B cell (primary cell): ENCODE results near the gene JMJD8. TPM values are rescaled to one million over a fixed set of nuclear protein-coding genes. Genes with fewer than 3 reads are reported as not detected.

ENCODE experiments used
- ATAC-seq: fragments of 200-7000 bp; cut with Tn5 transposase; one replicate; pipeline ENCODE4 v1.10.0; 2021; ENCODE audit warnings: low read depth, mild to moderate bottlenecking, moderate number of reproducible peaks, moderate library complexity
- CTCF ChIA-PET: fragments of 350-600 bp; sonication (Branson Sonifier 250); formaldehyde crosslinking; loops from one replicate; lab custom pipeline; 2021; ENCODE audit warnings: antibody characterized with exemption, inconsistent platforms; lab: Charles Lee
- POLR2A ChIA-PET: fragments of 350-600 bp; sonication (Branson Sonifier 250); formaldehyde crosslinking; loops from one replicate; lab custom pipeline; 2021; ENCODE audit warnings: antibody characterized with exemption; lab: Charles Lee
- DNase-seq: peaks from one replicate; pipeline ENCODE4 v3.0.0; 2013
- H2AFZ ChIP-seq: 2 replicates; pipeline ENCODE4 v1.6.1; 2012; ENCODE audit warnings: mild to moderate bottlenecking, low read depth, low read length; ENCODE audit not compliant: insufficient read depth, poor library complexity, severe bottlenecking
- H3K27ac ChIP-seq, 2 donors: 1 replicate in 1 of 2; 2 replicates in 1 of 2; pipeline ENCODE4 v1.5.1; 2012 to 2013; ENCODE audit warnings: low read length in 2 of 2, mild to moderate bottlenecking in 2 of 2, moderate library complexity in 1 of 2
- H3K27me3 ChIP-seq, 4 experiments: fragments of 200-600 bp in 1 of 4; sonication (generic) in 1 of 4; replicated peaks in 1 of 4; 1 replicate in 2 of 4; 2 replicates in 2 of 4; pipeline versions ENCODE4 v1.6.1 to v1.7.0; 2013 to 2016; ENCODE audit warnings: low read length in 3 of 4, mild to moderate bottlenecking in 2 of 4, mixed read lengths in 1 of 4, moderate library complexity in 1 of 4; ENCODE audit not compliant: insufficient read depth in 4 of 4, control insufficient read depth in 3 of 4; ENCODE audit errors: control extremely low read depth in 1 of 4
- H3K36me3 ChIP-seq, 2 experiments: replicated peaks in 1 of 2; 1 replicate in 1 of 2; 2 replicates in 1 of 2; pipeline versions ENCODE4 v1.6.1 to v1.7.1; 2013; ENCODE audit warnings: low read length in 1 of 2; ENCODE audit not compliant: insufficient read depth in 2 of 2, control insufficient read depth in 1 of 2; ENCODE audit errors: control extremely low read depth in 1 of 2, extremely low read depth in 1 of 2
- H3K4me1 ChIP-seq, 2 donors: fragments of 200-600 bp in 1 of 2; sonication (generic) in 1 of 2; 1 replicate in 1 of 2; 2 replicates in 1 of 2; pipeline versions ENCODE4 v1.5.1 to v1.6.1; 2013 to 2017; ENCODE audit warnings: low read length in 2 of 2; ENCODE audit not compliant: control insufficient read depth in 2 of 2, insufficient read depth in 2 of 2
- H3K4me2 ChIP-seq: replicated peaks from 2 replicates; pipeline ENCODE3; 2012; ENCODE audit warnings: mild to moderate bottlenecking, low read depth, low read length; ENCODE audit not compliant: poor library complexity, severe bottlenecking
- H3K4me3 ChIP-seq, 5 experiments: fragments of 200-600 bp in 1 of 5; sonication (generic) in 1 of 5; 1 replicate in 3 of 5; 2 replicates in 2 of 5; pipeline versions ENCODE4 v1.5.1 to v1.7.0; 2011 to 2016; ENCODE audit warnings: low read length in 4 of 5, mild to moderate bottlenecking in 4 of 5, low read depth in 2 of 5, control low read depth in 1 of 5, moderate library complexity in 1 of 5; ENCODE audit not compliant: insufficient read depth in 1 of 5; ENCODE audit errors: control extremely low read depth in 1 of 5, extremely low read depth in 1 of 5
- H3K79me2 ChIP-seq: fragments of 200-600 bp; sonication (generic); one replicate; pipeline ENCODE4 v1.6.0; 2016; ENCODE audit warnings: low read length; ENCODE audit not compliant: control insufficient read depth, insufficient read depth
- H3K9ac ChIP-seq: fragments of 200-600 bp; sonication (generic); 2 replicates; pipeline ENCODE4 v1.6.1; 2017; ENCODE audit warnings: mild to moderate bottlenecking, low read length, moderate library complexity
- H3K9me3 ChIP-seq, 3 donors: one replicate each; pipeline versions ENCODE4 v1.6.1 to v1.7.1; 2013; ENCODE audit warnings: low read length in 2 of 3; ENCODE audit not compliant: control insufficient read depth in 2 of 3, insufficient read depth in 1 of 3; ENCODE audit errors: control extremely low read depth in 1 of 3
- H4K20me1 ChIP-seq: 2 replicates; pipeline ENCODE4 v1.6.0; 2012; ENCODE audit warnings: mild to moderate bottlenecking, low read length; ENCODE audit not compliant: insufficient read depth, control insufficient read depth, poor library complexity, severe bottlenecking
- H3K27ac Mint-ChIP-seq: one replicate; pipeline ENCODE4 v1.8.0; 2021; ENCODE audit warnings: mixed read lengths
- H3K27me3 Mint-ChIP-seq: one replicate; pipeline ENCODE4 v1.8.0; 2021; ENCODE audit warnings: mixed read lengths
- H3K4me1 Mint-ChIP-seq: one replicate; pipeline ENCODE4 v1.8.0; 2021; ENCODE audit warnings: mixed read lengths
- H3K4me3 Mint-ChIP-seq: one replicate; pipeline ENCODE4 v1.8.0; 2021; ENCODE audit warnings: mixed read lengths
- H3K9me3 Mint-ChIP-seq: one replicate; pipeline ENCODE4 v1.8.0; 2022; ENCODE audit warnings: mixed read lengths; ENCODE audit not compliant: insufficient read depth
- CTCF ChIP-seq: fragments of 200-600 bp; IDR thresholded peaks from one replicate; pipeline ENCODE4 v1.8.0; 2022; ENCODE audit warnings: antibody characterized with exemption, mild to moderate bottlenecking
- EZH2 ChIP-seq: IDR thresholded peaks from 2 replicates; pipeline ENCODE4 v1.6.1; 2012; ENCODE audit warnings: borderline replicate concordance, low read depth, mild to moderate bottlenecking, moderate library complexity, low read length; ENCODE audit not compliant: insufficient read depth, poor library complexity, severe bottlenecking
- WGBS: methylation state at CpG from one replicate; pipeline ENCODE4 v1.1.5; 2013; ENCODE audit warnings: missing lambda C conversion rate; ENCODE audit not compliant: insufficient coverage; 5-methylcytosine and 5-hydroxymethylcytosine counted together
- intact Hi-C: fragments of 100-400 bp; cut with micrococcal nuclease; formaldehyde crosslinking; loops from one replicate; pipeline ENCODE4 v1.10.0; 2022
- polyA plus RNA-seq: library from polyadenylated mRNA; depleted of rRNA; stranded (reverse); fragments of >200 nt; gene quantifications from 2 replicates; pipeline ENCODE4 v1.2.3, GENCODE V29; 2012
- total RNA-seq, 2 donors: library from RNA; stranded (reverse); fragments of 120-200 nt in 1 of 2; gene quantifications; 1 replicate in 1 of 2; 2 replicates in 1 of 2; pipeline versions ENCODE4 v1.2.3 to v1.2.4, GENCODE V29; 2013 to 2022

The JMJD8 gene
- total and polyA plus RNA-seq, 2 donors (not counting 1 experiment from before 2014, with no cell fraction given), result 46.3 to 69.3 TPM

GRCh38 chr16:662095-662494 lies 22.0 kb downstream of the JMJD8 start:
- Mint-ChIP-seq H3K4me3 (no peak overlapping the region), H3K27ac (no peak overlapping the region), H3K9me3 (no peaks in the 10 kb centered on the region), H3K27me3 (no peaks in the 10 kb centered on the region), H3K4me1 (peaks cover 10% of the 10 kb centered on the region)
- H3K4me1 ChIP-seq, result peaks cover 11 to 23% of the 10 kb centered on the region in 2 donors
- intact Hi-C loops, result no loop called here
- no peaks in the 10 kb centered on the region for H3K79me2 ChIP-seq
- H3K4me3 ChIP-seq, result no peak overlapping the region
- no peaks in the 10 kb centered on the region for H3K27me3 ChIP-seq
- H3K4me2 ChIP-seq, result no peak overlapping the region
- DNase-seq (no peak), ATAC-seq (no peak)
- H3K9me3 ChIP-seq, result no peaks in the 10 kb centered on the region
- no peak overlapping the region for H2AFZ ChIP-seq
- H3K27ac ChIP-seq, result no peak overlapping the region
- CTCF ChIA-PET, result interaction anchor here (1.1 to 1.2 kb wide), 2 partner anchors 11 to 26 kb away, joined by 3 to 5 read pairs; partner anchors contain the start of gene METTL26
- TF ChIP-seq CTCF (no peak), EZH2 (no peak)
- no peak overlapping the region for H3K9ac ChIP-seq
- POLR2A ChIA-PET, result no interaction called here
- no peaks in the 10 kb centered on the region for H3K36me3 ChIP-seq
- no peaks in the 10 kb centered on the region for H4K20me1 ChIP-seq
- WGBS, result 96% methylated on average over 19 of the region's 19 CpGs

GRCh38 chr16:661184-661821 lies 22.8 kb downstream of the JMJD8 start:
- no peaks in the 10 kb centered on the region for H4K20me1 ChIP-seq
- H3K9me3 ChIP-seq, result no peaks in the 10 kb centered on the region
- ATAC-seq, result no peak
- intact Hi-C loops, result loop anchor here (2.0 kb wide), 1 partner anchor 23 kb away; the partner anchor contains the start of gene JMJD8
- Mint-ChIP-seq H3K4me3 (peak overlapping the region; percentile 52), H3K9me3 (no peaks in the 10 kb centered on the region), H3K4me1 (peaks cover 10% of the 10 kb centered on the region), H3K27me3 (no peaks in the 10 kb centered on the region), H3K27ac (peak overlapping the region; percentile 56)
- TF ChIP-seq EZH2 (no peak), CTCF (peak; percentile 12)
- H3K4me3 ChIP-seq, result peak overlapping the region in 1 of 5 experiments; percentile 15
- no peak overlapping the region for H2AFZ ChIP-seq
- no peak overlapping the region for H3K9ac ChIP-seq
- peaks cover 10 to 17% of the 10 kb centered on the region in 2 donors for H3K4me1 ChIP-seq
- WGBS, result 56% methylated on average over 33 of the region's 35 CpGs
- no peaks in the 10 kb centered on the region for H3K27me3 ChIP-seq
- H3K27ac ChIP-seq, result no peak overlapping the region
- no peaks in the 10 kb centered on the region for H3K79me2 ChIP-seq
- H3K4me2 ChIP-seq, result peak overlapping the region; percentile 78
- CTCF ChIA-PET, result interaction anchor here (0.7 to 1.4 kb wide), 3 partner anchors 12 to 82 kb away, joined by 3 to 6 read pairs (median 5); partner anchors contain the start of gene METTL26
- DNase-seq, result no peak
- POLR2A ChIA-PET, result interaction anchor here (1.0 to 1.7 kb wide), 2 partner anchors 12 to 277 kb away, joined by 5 to 6 read pairs; partner anchors contain the start of gene WDR90
- H3K36me3 ChIP-seq, result no peaks in the 10 kb centered on the region
